Ovary (tissue), 9 donors: ENCODE data around the gene SRD5A3. TPM values are rescaled to one million over a fixed set of nuclear protein-coding genes. Genes with fewer than 3 reads are reported as not detected.

Experiments used
- DNase-seq, 5 donors: peaks; one replicate each; pipeline ENCODE4 v3.0.0-alpha.2; 2019 to 2020
- H3K27ac ChIP-seq, 2 donors: fragments of 200-600 bp; one replicate each; pipeline versions ENCODE4 v1.5.1 to v1.8.0; 2019 to 2022
- H3K27me3 ChIP-seq: fragments of 200-600 bp; one replicate; pipeline ENCODE4 v1.8.0; 2022
- H3K36me3 ChIP-seq: fragments of 200-600 bp; sonication (generic); one replicate; pipeline ENCODE4 v1.5.1; 2019
- H3K4me1 ChIP-seq: one replicate; pipeline ENCODE4 v1.8.1; 2013; ENCODE audit warnings: mild to moderate bottlenecking, moderate library complexity; ENCODE audit not compliant: insufficient read depth
- H3K4me3 ChIP-seq: fragments of 200-600 bp; sonication (generic); one replicate; pipeline ENCODE4 v1.5.1; 2017
- H3K9me3 ChIP-seq, 2 donors: fragments of 200-600 bp in 1 of 2; sonication (generic) in 1 of 2; one replicate each; pipeline versions ENCODE4 v1.5.1 to v1.8.1; 2013 to 2019; ENCODE audit warnings: mild to moderate bottlenecking in 1 of 2, moderate library complexity in 1 of 2
- CTCF ChIP-seq, 3 donors: fragments of 450-650 bp in 2 of 3; fragments of 200-600 bp in 1 of 3; IDR thresholded peaks; one replicate each; pipeline versions ENCODE4 v1.5.1 to v1.8.0; 2016 to 2022; ENCODE audit warnings: antibody characterized with exemption in 3 of 3, mild to moderate bottlenecking in 1 of 3
- EP300 ChIP-seq: sonication (generic); formaldehyde crosslinking; IDR thresholded peaks from one replicate; pipeline ENCODE4 v1.6.1; 2017; ENCODE audit warnings: antibody characterized with exemption
- POLR2A ChIP-seq: fragments of 450-650 bp; IDR thresholded peaks from one replicate; pipeline ENCODE4 v1.6.1; 2017; ENCODE audit warnings: antibody characterized with exemption, mild to moderate bottlenecking, moderate library complexity
- WGBS, 3 donors: extraction: QIAGEN DNeasy Blood & Tissue Kit in 1 of 3; methylation state at CpG; one replicate each; pipeline versions ENCODE4 v1.1.5 to v1.1.7; 2013 to 2017; 5-methylcytosine and 5-hydroxymethylcytosine counted together
- intact Hi-C, 4 donors: fragments of 100-400 bp; cut with DNase I; formaldehyde crosslinking; loops; one replicate each; pipeline versions ENCODE4 v1.11.0 to v1.15.1; 2022 to 2023
- polyA plus RNA-seq, 2 donors: library from polyadenylated mRNA; stranded (reverse); fragments of 200-250 nt in 1 of 2; fragments of 350-450 nt in 1 of 2; fragmentation: Illumina TruSeq in 1 of 2; extraction: RNeasy Lipid Tissue Mini Kit (QIAGEN cat#74804) in 1 of 2; gene quantifications; one replicate each; pipeline ENCODE4 v1.2.3, GENCODE V29; 2013 to 2014
- total RNA-seq, 7 donors: library from RNA; depleted of rRNA in 2 of 7; stranded (reverse); fragments of >200 nt in 2 of 7; fragmentation: NEBNext Ultra II Directional in 3 of 7; extraction: Animal tissue kit (Norgen Biotek cat#: 25700) in 3 of 7; gene quantifications; one replicate each; pipeline versions ENCODE4 v1.1.0 to v1.2.4, GENCODE V29; 2016 to 2023
- donor health status: DM: no; HTN: no; CAD: no; lungs with moderate emphysema.
- donor health status: DM: no; HTN: no; CAD: no.
- donor health status: Bipolar disorder and iron deficiency.
- donor health status: DM: yes; HTN: yes; CAD: no.
- donor health status: DM: no; HTN: no; CAD: no.
- donor health status: DM: yes; HTN: yes; CAD: no.

The SRD5A3 gene
- total and polyA plus RNA-seq, 9 donors, result 1.2 to 12.3 (median 2.9) TPM

GRCh38 chr4:55308071-55308470 is 38.0 kb upstream of the SRD5A3 start:
- Histone ChIP-seq H3K27me3 (no peaks in the 10 kb centered on the region), H3K4me3 (no peak overlapping the region), H3K36me3 (no peaks in the 10 kb centered on the region), H3K9me3 (no peaks in the 10 kb centered on the region), H3K27ac (no peak overlapping the region), H3K4me1 (no peaks in the 10 kb centered on the region)
- intact Hi-C loops, result no loop called here
- no peak for TF ChIP-seq POLR2A
- no peak for TF ChIP-seq CTCF (IDR thresholded peaks at IDR 0.05)
- TF ChIP-seq EP300, result no peak
- 88 to 95% (median 92%) methylated on average over 2 of the region's 2 CpGs for WGBS, 3 donors
- no peak for DNase-seq

- intact Hi-C loops, result no loop called here
- WGBS, 3 donors, result 51 to 61% (median 54%) methylated on average over 5 of the region's 5 CpGs
- H3K36me3 ChIP-seq, result no peaks in the 10 kb centered on the region
These were observed 34.1 kb upstream of the SRD5A3 start for GRCh38 chr4:55311792-55312488.

DNA sequence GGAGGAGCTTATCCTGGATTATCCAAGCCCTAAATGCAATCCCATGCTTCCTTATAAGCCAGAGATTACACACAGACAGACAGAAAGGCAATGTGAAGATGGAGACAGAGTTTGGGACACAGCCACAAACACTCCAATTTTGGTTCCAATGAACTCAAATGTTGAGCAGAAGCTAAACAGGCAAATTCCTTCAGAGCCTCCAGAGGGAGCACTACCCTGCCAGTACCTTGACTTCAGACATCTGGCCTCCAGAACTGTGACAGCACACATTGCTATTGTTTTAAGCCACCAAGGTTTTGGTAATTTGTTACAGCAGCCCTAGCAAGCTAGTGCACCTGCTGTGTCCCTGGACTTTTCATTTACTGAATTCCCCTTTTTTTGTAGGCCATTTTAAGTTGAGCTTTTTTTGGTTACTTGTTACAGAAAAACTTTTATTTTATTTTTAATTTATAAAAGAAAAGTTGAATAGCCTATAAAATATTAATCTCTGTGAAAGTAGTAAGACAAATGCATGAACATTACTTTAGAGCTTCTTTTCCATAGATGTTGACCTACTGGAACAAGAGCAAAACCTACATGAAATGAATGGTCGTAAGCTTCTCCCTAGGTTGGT is 33.4 kb upstream of the SRD5A3 start:
- intact Hi-C loops, result no loop called here
- no peak for TF ChIP-seq EP300
- TF ChIP-seq POLR2A, result no peak
- no peak for TF ChIP-seq CTCF (IDR thresholded peaks at IDR 0.05)
- no peaks in the 10 kb centered on the region for H3K4me1 ChIP-seq
- no peaks in the 10 kb centered on the region for H3K9me3 ChIP-seq
- DNase-seq, result peak in 1 of 5 donors; percentile 20
- no peaks in the 10 kb centered on the region for H3K27me3 ChIP-seq
- no peaks in the 10 kb centered on the region for H3K36me3 ChIP-seq
- no peak overlapping the region for H3K4me3 ChIP-seq
- no peak overlapping the region for H3K27ac ChIP-seq
- WGBS, 3 donors, result 87 to 97% (median 94%) methylated on average over 1 of the region's 1 CpG

More at GRCh38 chr4:55311792-55312488, 34.1 kb upstream of the SRD5A3 start:
- no peaks in the 10 kb centered on the region for H3K4me1 ChIP-seq
- H3K4me3 ChIP-seq, result no peak overlapping the region
- H3K9me3 ChIP-seq, result no peaks in the 10 kb centered on the region
- no peak for DNase-seq
- no peak for TF ChIP-seq POLR2A
- TF ChIP-seq CTCF (IDR thresholded peaks at IDR 0.05), result no peak
- no peak for TF ChIP-seq EP300
- H3K27me3 ChIP-seq, result no peaks in the 10 kb centered on the region
- H3K27ac ChIP-seq, result no peak overlapping the region

DNA sequence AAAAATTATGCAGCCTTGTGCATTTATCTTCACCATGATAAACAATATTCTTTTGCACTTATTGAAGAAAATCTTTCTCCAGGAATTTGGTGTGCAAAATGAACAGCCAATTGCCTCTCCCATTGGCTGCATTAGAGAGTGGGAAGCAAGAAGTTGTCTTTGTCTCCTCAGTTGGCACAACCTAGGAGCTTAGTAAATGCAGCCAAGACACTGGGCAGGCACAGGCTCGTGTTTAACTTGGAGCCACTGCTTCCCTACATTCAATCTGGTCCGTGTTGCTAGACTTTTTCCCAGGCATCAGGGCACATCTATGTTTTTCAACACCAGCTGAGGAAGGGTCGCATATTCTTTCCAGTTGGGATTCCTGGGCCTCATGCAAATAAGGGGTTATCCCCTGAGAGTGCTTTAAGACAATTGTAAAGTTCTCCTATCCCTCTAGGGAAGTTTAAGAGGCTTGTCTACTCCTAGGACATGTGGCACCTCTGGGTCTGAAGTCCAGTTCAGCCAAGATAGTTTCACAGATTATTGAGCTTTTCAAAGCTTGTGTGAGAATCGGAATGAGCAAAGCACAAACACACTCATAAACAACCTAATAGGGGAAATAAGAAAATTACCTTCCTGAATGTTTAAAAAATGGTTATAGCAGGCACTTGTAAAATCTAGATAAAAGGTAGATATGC is 31.8 kb upstream of the SRD5A3 start:
- intact Hi-C loops, result no loop called here
- no peak for DNase-seq
- no peaks in the 10 kb centered on the region for H3K36me3 ChIP-seq
- TF ChIP-seq POLR2A (no peak), CTCF (IDR thresholded peaks at IDR 0.05) (no peak), EP300 (no peak)
- 72 to 81% (median 79%) methylated on average over 4 of the region's 4 CpGs for WGBS, 3 donors
- H3K4me1 ChIP-seq, result no peaks in the 10 kb centered on the region
- H3K27ac ChIP-seq, result no peak overlapping the region
- no peaks in the 10 kb centered on the region for H3K9me3 ChIP-seq
- H3K27me3 ChIP-seq, result no peaks in the 10 kb centered on the region
- H3K4me3 ChIP-seq, result no peak overlapping the region
